OCI-LY7 (cell line): Measurements from ENCODE around the gene C16orf74. TPM values are rescaled to one million over a fixed set of nuclear protein-coding genes. Genes with fewer than 3 reads are reported as not detected.
A peak's percentile ranks its signal among the peaks of the same experiment; 100 is the strongest.

Experiments used
- BruUV-seq: library from RNA; stranded (reverse); fragments of 400-500 nt; replicated peaks from 2 replicates; lab custom pipeline; 2021; lab: Mats Ljungman, UMichigan
- CTCF ChIA-PET: fragments of 300-600 bp; sonication (Branson Sonifier 250); formaldehyde crosslinking; loops from one replicate; lab custom pipeline; 2022; ENCODE audit warnings: antibody characterized with exemption; ENCODE audit not compliant: unreplicated experiment; lab: Charles Lee
- POLR2A ChIA-PET: fragments of 300-600 bp; sonication (Branson Sonifier 250); formaldehyde crosslinking; loops from one replicate; lab custom pipeline; 2022; ENCODE audit warnings: antibody characterized with exemption; lab: Charles Lee
- DNase-seq: peaks from one replicate; pipeline ENCODE4 v3.0.0-alpha.2; 2015; ENCODE audit warnings: low spot score
- H2AFZ ChIP-seq: fragments of 200-600 bp; sonication (generic), shearing (Covaris generic); 2 replicates; pipeline ENCODE4 v1.6.1; 2014; ENCODE audit warnings: mild to moderate bottlenecking, antibody characterized with exemption, low read length, moderate library complexity
- H3K27ac ChIP-seq: fragments of 200-600 bp; sonication (generic); 2 replicates; pipeline ENCODE4 v1.5.1; 2014; ENCODE audit warnings: mixed run types, low read depth, mild to moderate bottlenecking, moderate library complexity, low read length, inconsistent platforms; ENCODE audit not compliant: poor library complexity, severe bottlenecking
- H3K36me3 ChIP-seq: fragments of 200-600 bp; sonication (generic); 2 replicates; pipeline ENCODE4 v1.6.1; 2014; ENCODE audit warnings: mild to moderate bottlenecking, antibody characterized with exemption, low read length, moderate library complexity, mixed read lengths; ENCODE audit not compliant: insufficient read depth
- H3K4me1 ChIP-seq: fragments of 200-600 bp; sonication (generic); 2 replicates; pipeline ENCODE4 v1.5.1; 2014; ENCODE audit warnings: mild to moderate bottlenecking, low read length; ENCODE audit not compliant: insufficient read depth, poor library complexity, severe bottlenecking
- H3K4me2 ChIP-seq: fragments of 200-600 bp; sonication (generic); 2 replicates; pipeline ENCODE4 v1.6.1; 2014; ENCODE audit warnings: mild to moderate bottlenecking, low read length
- H3K4me3 ChIP-seq: fragments of 200-600 bp; sonication (generic); 2 replicates; pipeline ENCODE4 v1.5.1; 2014; ENCODE audit warnings: mild to moderate bottlenecking, low read depth, low read length; ENCODE audit not compliant: poor library complexity, severe bottlenecking
- H3K79me2 ChIP-seq: fragments of 200-600 bp; sonication (generic); 2 replicates; pipeline ENCODE4 v1.6.1; 2016; ENCODE audit warnings: low read depth, mild to moderate bottlenecking, low read length, moderate library complexity, mixed read lengths; ENCODE audit not compliant: insufficient read depth
- H3K9me2 ChIP-seq: fragments of 200-600 bp; sonication (generic); 2 replicates; pipeline ENCODE4 v1.6.1; 2016; ENCODE audit warnings: mild to moderate bottlenecking, low read length, mixed read lengths; ENCODE audit not compliant: insufficient read depth
- H3K9me3 ChIP-seq: fragments of 200-600 bp; sonication (generic); 2 replicates; pipeline ENCODE4 v1.6.1; 2014; ENCODE audit warnings: mild to moderate bottlenecking, mixed run types, low read length, mixed read lengths
- H4K20me1 ChIP-seq: fragments of 200-600 bp; sonication (generic); 2 replicates; pipeline ENCODE4 v1.6.1; 2014; ENCODE audit warnings: mild to moderate bottlenecking, antibody characterized with exemption, low read length, moderate library complexity, mixed read lengths; ENCODE audit not compliant: insufficient read depth
- CTCF ChIP-seq: fragments of 200-600 bp; sonication (generic); conservative IDR thresholded peaks from 2 replicates; pipeline ENCODE4 v1.5.1; 2014; ENCODE audit warnings: mild to moderate bottlenecking, antibody characterized with exemption, low read length, moderate library complexity, mixed read lengths
- EZH2phosphoT487 ChIP-seq: fragments of 200-600 bp; sonication (generic); IDR thresholded peaks from 2 replicates; pipeline ENCODE4 v1.6.1; 2018; ENCODE audit warnings: low read depth, borderline replicate concordance, mild to moderate bottlenecking, mixed run types, antibody characterized with exemption, low read length, moderate library complexity, mixed read lengths
- intact Hi-C: fragments of 100-400 bp; cut with micrococcal nuclease; formaldehyde crosslinking; loops from one replicate; pipeline ENCODE4 v1.10.0; 2022; ENCODE audit not compliant: unreplicated experiment
- total RNA-seq, 2 experiments: library from RNA; depleted of rRNA in 1 of 2; stranded (reverse); fragments of >200 nt in 1 of 2; shearing (Covaris generic) in 1 of 2; gene quantifications; 2 replicates each; pipeline ENCODE4 v1.2.3, GENCODE V29; 2014 to 2022

C16orf74 gene
- total RNA-seq, 2 experiments from 2014 or later = 6.8 to 9.7 TPM

- TF ChIP-seq CTCF (no peak), EZH2phosphoT487 (no peak)
- POLR2A ChIA-PET = no interaction called here
Observed at GRCh38 chr16:85706449-85707034, 44.4 kb downstream of the C16orf74 start.

GRCh38 chr16:85704900-85705846 lies 45.7 kb downstream of the C16orf74 start:
- no peak overlapping the region for H2AFZ ChIP-seq
- H3K9me3 ChIP-seq = no peaks in the 10 kb centered on the region
- H4K20me1 ChIP-seq = no peaks in the 10 kb centered on the region
- CTCF ChIA-PET = interaction anchor here (0.9 kb wide), 1 partner anchor 14 kb away, joined by 3 read pairs; no protein-coding TSS in a partner anchor
- TF ChIP-seq CTCF = 0 out of 2 replicates have a peak, but pooled peaks have one; percentile 16
- TF ChIP-seq EZH2phosphoT487 = no peak
- no TSS peak for BruUV-seq
- H3K4me2 ChIP-seq = no peak overlapping the region
- no peak for DNase-seq
- no peak overlapping the region for H3K4me3 ChIP-seq
- no peaks in the 10 kb centered on the region for H3K9me2 ChIP-seq
- no peaks in the 10 kb centered on the region for H3K79me2 ChIP-seq
- intact Hi-C loops = no loop called here
- H3K36me3 ChIP-seq = no peaks in the 10 kb centered on the region
- H3K4me1 ChIP-seq = no peaks in the 10 kb centered on the region
- POLR2A ChIA-PET = no interaction called here
- H3K27ac ChIP-seq = no peak overlapping the region

More at GRCh38 chr16:85706449-85707034, 44.4 kb downstream of the C16orf74 start:
- H3K4me1 ChIP-seq = no peaks in the 10 kb centered on the region
- CTCF ChIA-PET = no interaction called here
- H3K36me3 ChIP-seq = no peaks in the 10 kb centered on the region
- no peaks in the 10 kb centered on the region for H4K20me1 ChIP-seq
- H3K79me2 ChIP-seq = no peaks in the 10 kb centered on the region
- intact Hi-C loops = no loop called here
- no TSS peak for BruUV-seq
- no peak overlapping the region for H3K27ac ChIP-seq
- DNase-seq = no peak
- no peak overlapping the region for H3K4me3 ChIP-seq
- no peak overlapping the region for H3K4me2 ChIP-seq
- peaks cover under 1% of the 10 kb centered on the region; the same call in 1 of the 2 replicates for H3K9me3 ChIP-seq
- no peak overlapping the region for H2AFZ ChIP-seq
- no peaks in the 10 kb centered on the region for H3K9me2 ChIP-seq
